Measurements from ENCODE around the gene GBX1. TPM values are rescaled to one million over a fixed set of nuclear protein-coding genes. Genes with fewer than 3 reads are reported as not detected.

GBX1 gene
- total and polyA plus RNA-seq, 2 donors (not counting 1 experiment from before 2014, with no cell fraction given) = not detected

DNA sequence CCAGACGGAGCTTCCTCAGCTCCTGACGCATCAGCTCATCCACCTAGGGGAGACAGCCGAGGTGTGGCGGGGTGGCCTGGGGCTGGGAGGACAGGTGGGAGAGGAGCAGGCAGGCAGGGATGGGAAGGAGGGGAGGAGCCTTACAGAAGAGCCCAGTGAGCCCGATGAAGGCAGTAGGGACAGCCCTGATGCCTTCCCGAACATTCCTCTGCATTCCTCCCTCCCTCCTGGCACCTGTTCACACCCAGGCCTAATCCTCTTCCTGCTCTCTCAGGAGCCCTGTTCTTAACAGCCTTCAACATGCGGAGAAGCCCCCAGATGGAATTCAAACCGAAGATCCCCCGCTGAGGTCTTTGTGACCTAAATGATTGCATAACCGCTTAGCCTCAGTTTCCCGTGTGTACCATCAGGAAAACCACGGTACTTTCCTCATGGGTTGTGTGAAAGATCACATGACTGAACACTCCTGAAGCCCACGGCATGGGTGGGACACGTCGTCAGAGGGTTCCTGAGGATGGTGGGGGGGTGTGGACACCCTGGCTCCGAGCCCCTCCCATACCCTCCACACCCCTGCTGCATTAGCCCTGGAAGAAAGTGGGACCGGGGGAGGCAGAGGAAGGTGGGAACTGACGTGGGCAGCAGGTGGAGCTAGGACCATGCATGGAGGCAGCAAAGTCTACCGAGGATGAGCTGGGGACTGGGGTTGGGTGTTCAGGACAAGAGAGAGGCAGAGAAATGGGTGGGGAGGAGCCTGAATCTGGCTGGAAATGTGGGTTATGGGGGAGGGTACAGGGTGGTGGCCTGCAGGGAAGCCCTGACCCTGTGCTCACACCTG, 28.3 kb upstream of the GBX1 start:
- no peak for DNase-seq (ENCODE audit: low read depth in 2 of 2)
- Histone ChIP-seq H3K27me3 (ENCODE audit: control insufficient read depth, insufficient read depth, low read length) (peaks cover 25% of the 10 kb centered on the region), H4K20me1 (ENCODE audit: control insufficient read depth, extremely low read depth, insufficient read depth, low read length) (no peaks in the 10 kb centered on the region), H3K9me3 (ENCODE audit: control insufficient read depth, insufficient read depth, low read depth, low read length) (no peaks in the 10 kb centered on the region), H3K79me2 (ENCODE audit: control insufficient read depth, insufficient read depth, low read length) (no peaks in the 10 kb centered on the region), H3K4me2 (ENCODE audit: extremely low read depth, insufficient read depth, low read length) (no peak overlapping the region), H3K9ac (ENCODE audit: insufficient read depth, low read length) (no peak overlapping the region), H3K36me3 (ENCODE audit: control insufficient read depth, insufficient read depth, low read length) (no peaks in the 10 kb centered on the region), H3K4me1 (ENCODE audit: control insufficient read depth, extremely low read depth, insufficient read depth, low read length) (no peaks in the 10 kb centered on the region), H3K27ac (ENCODE audit: insufficient read depth, low read length) (no peak overlapping the region), H2AFZ (ENCODE audit: low read length) (no peak overlapping the region), H3K4me3 (replicated peaks in 1 of 4; ENCODE audit: control extremely low read depth in 1 of 4, insufficient read depth in 1 of 4, low read depth in 3 of 4, low read length in 4 of 4) (no peak overlapping the region)
- no peak for TF ChIP-seq EZH2 (IDR thresholded peaks at IDR 0.05; ENCODE audit: low read length, missing control alignments)
- TF ChIP-seq CTCF (conservative IDR thresholded peaks at IDR 0.05 in 1 of 2, IDR thresholded peaks at IDR 0.05 in 1 of 2; ENCODE audit: low read depth in 1 of 2, low read length in 2 of 2) = no peak

- no peak for DNase-seq (ENCODE audit: low read depth in 2 of 2)
- no peak overlapping the region for H3K27ac ChIP-seq (ENCODE audit: insufficient read depth, low read length)
- H3K4me1 ChIP-seq (ENCODE audit: control insufficient read depth, extremely low read depth, insufficient read depth, low read length) = no peaks in the 10 kb centered on the region
- H2AFZ ChIP-seq (ENCODE audit: low read length) = no peak overlapping the region
- TF ChIP-seq CTCF (conservative IDR thresholded peaks at IDR 0.05 in 1 of 2, IDR thresholded peaks at IDR 0.05 in 1 of 2; ENCODE audit: low read depth in 1 of 2, low read length in 2 of 2) = no peak
- TF ChIP-seq EZH2 (IDR thresholded peaks at IDR 0.05; ENCODE audit: low read length, missing control alignments) = no peak
- no peaks in the 10 kb centered on the region for H4K20me1 ChIP-seq (ENCODE audit: control insufficient read depth, extremely low read depth, insufficient read depth, low read length)
- no peaks in the 10 kb centered on the region for H3K79me2 ChIP-seq (ENCODE audit: control insufficient read depth, insufficient read depth, low read length)
- no peaks in the 10 kb centered on the region for H3K9me3 ChIP-seq (ENCODE audit: control insufficient read depth, insufficient read depth, low read depth, low read length)
- H3K4me3 ChIP-seq (replicated peaks in 1 of 4; ENCODE audit: control extremely low read depth in 1 of 4, insufficient read depth in 1 of 4, low read depth in 3 of 4, low read length in 4 of 4) = no peak overlapping the region
- H3K4me2 ChIP-seq (ENCODE audit: extremely low read depth, insufficient read depth, low read length) = no peak overlapping the region
- H3K9ac ChIP-seq (ENCODE audit: insufficient read depth, low read length) = no peak overlapping the region
- H3K36me3 ChIP-seq (ENCODE audit: control insufficient read depth, insufficient read depth, low read length) = no peaks in the 10 kb centered on the region
- H3K27me3 ChIP-seq (ENCODE audit: control insufficient read depth, insufficient read depth, low read length) = peaks cover 29% of the 10 kb centered on the region
Measured at GRCh38 chr7:151194188-151194587, 26.7 kb upstream of the GBX1 start.

GRCh38 chr7:151193203-151193978, 25.9 kb upstream of the GBX1 start:
- no peak overlapping the region for H3K27ac ChIP-seq (ENCODE audit: insufficient read depth, low read length)
- no peaks in the 10 kb centered on the region for H4K20me1 ChIP-seq (ENCODE audit: control insufficient read depth, extremely low read depth, insufficient read depth, low read length)
- no peak overlapping the region for H3K4me2 ChIP-seq (ENCODE audit: extremely low read depth, insufficient read depth, low read length)
- no peak overlapping the region for H2AFZ ChIP-seq (ENCODE audit: low read length)
- no peak overlapping the region for H3K9ac ChIP-seq (ENCODE audit: insufficient read depth, low read length)
- peaks cover 25% of the 10 kb centered on the region for H3K27me3 ChIP-seq (ENCODE audit: control insufficient read depth, insufficient read depth, low read length)
- DNase-seq (ENCODE audit: low read depth in 2 of 2) = no peak
- no peak overlapping the region for H3K4me3 ChIP-seq (replicated peaks in 1 of 4; ENCODE audit: control extremely low read depth in 1 of 4, insufficient read depth in 1 of 4, low read depth in 3 of 4, low read length in 4 of 4)
- no peaks in the 10 kb centered on the region for H3K79me2 ChIP-seq (ENCODE audit: control insufficient read depth, insufficient read depth, low read length)
- no peaks in the 10 kb centered on the region for H3K4me1 ChIP-seq (ENCODE audit: control insufficient read depth, extremely low read depth, insufficient read depth, low read length)
- no peaks in the 10 kb centered on the region for H3K9me3 ChIP-seq (ENCODE audit: control insufficient read depth, insufficient read depth, low read depth, low read length)
- no peaks in the 10 kb centered on the region for H3K36me3 ChIP-seq (ENCODE audit: control insufficient read depth, insufficient read depth, low read length)
- no peak for TF ChIP-seq EZH2 (IDR thresholded peaks at IDR 0.05; ENCODE audit: low read length, missing control alignments)
- no peak for TF ChIP-seq CTCF (conservative IDR thresholded peaks at IDR 0.05 in 1 of 2, IDR thresholded peaks at IDR 0.05 in 1 of 2; ENCODE audit: low read depth in 1 of 2, low read length in 2 of 2)

All from fibroblast of lung (primary cell).